ENCODE measurements around the gene ATP6V1F. TPM values are rescaled to one million over a fixed set of nuclear protein-coding genes. Genes with fewer than 3 reads are reported as not detected.

Gene ATP6V1F
- total RNA-seq, 1 donor from 2014 or later: 69.5 TPM

- H3K4me3 ChIP-seq (ENCODE audit: low read depth, low read length): no peak overlapping the region
- TF ChIP-seq CTCF (conservative IDR thresholded peaks at IDR 0.05; ENCODE audit: low read depth, low read length): no peak
- DNase-seq (ENCODE audit: low read depth): no peak
Measured at GRCh38 chr7:128831178-128831993, 31.3 kb upstream of the ATP6V1F start.

- DNase-seq (ENCODE audit: low read depth): no peak
- no peak overlapping the region for H3K4me3 ChIP-seq (ENCODE audit: low read depth, low read length)
- no peak for TF ChIP-seq CTCF (conservative IDR thresholded peaks at IDR 0.05; ENCODE audit: low read depth, low read length)
Measured at GRCh38 chr7:128831994-128832879, 30.4 kb upstream of the ATP6V1F start.

- no peak for TF ChIP-seq CTCF (conservative IDR thresholded peaks at IDR 0.05; ENCODE audit: low read depth, low read length)
- DNase-seq (ENCODE audit: low read depth): no peak
- no peak overlapping the region for H3K4me3 ChIP-seq (ENCODE audit: low read depth, low read length)
Measured at GRCh38 chr7:128832880-128833147, 29.8 kb upstream of the ATP6V1F start.

- no peak for DNase-seq (ENCODE audit: low read depth)
- H3K4me3 ChIP-seq (ENCODE audit: low read depth, low read length): no peak overlapping the region
- TF ChIP-seq CTCF (conservative IDR thresholded peaks at IDR 0.05; ENCODE audit: low read depth, low read length): no peak
Measured at GRCh38 chr7:128833148-128833945, 29.3 kb upstream of the ATP6V1F start.

GRCh38 chr7:128833946-128834325, 28.7 kb upstream of the ATP6V1F start:
- no peak for DNase-seq (ENCODE audit: low read depth)
- no peak overlapping the region for H3K4me3 ChIP-seq (ENCODE audit: low read depth, low read length)
- TF ChIP-seq CTCF (conservative IDR thresholded peaks at IDR 0.05; ENCODE audit: low read depth, low read length): no peak

- H3K4me3 ChIP-seq (ENCODE audit: low read depth, low read length): no peak overlapping the region
- no peak for TF ChIP-seq CTCF (conservative IDR thresholded peaks at IDR 0.05; ENCODE audit: low read depth, low read length)
- DNase-seq (ENCODE audit: low read depth): no peak
Measured at GRCh38 chr7:128835231-128835751, 27.4 kb upstream of the ATP6V1F start.
